H9 (cell line): Measurements from ENCODE around the gene STX5. TPM values are rescaled to one million over a fixed set of nuclear protein-coding genes. Genes with fewer than 3 reads are reported as not detected.

Source experiments
- DNase-seq: peaks from one replicate; pipeline ENCODE4 v3.0.0-alpha.2; 2017
- H2AFZ ChIP-seq: one replicate; pipeline ENCODE4 v1.6.1; 2013; ENCODE audit warnings: mild to moderate bottlenecking, low read length, control low read depth, moderate library complexity
- H2AK5ac ChIP-seq: 2 replicates; pipeline ENCODE4 v1.6.1; 2013; ENCODE audit warnings: low read length, control low read depth, mixed read lengths; ENCODE audit not compliant: insufficient read length
- H2BK120ac ChIP-seq: one replicate; pipeline ENCODE4 v1.6.1; 2013; ENCODE audit warnings: low read depth, mild to moderate bottlenecking, low read length, control low read depth, inconsistent platforms; ENCODE audit not compliant: poor library complexity, severe bottlenecking
- H2BK12ac ChIP-seq: 2 replicates; pipeline ENCODE4 v1.6.1; 2013; ENCODE audit warnings: low read length, control low read depth, mixed read lengths, low read depth; ENCODE audit not compliant: insufficient read length
- H2BK15ac ChIP-seq: 2 replicates; pipeline ENCODE4 v1.6.1; 2013; ENCODE audit warnings: low read depth, low read length, control low read depth
- H2BK20ac ChIP-seq: one replicate; pipeline ENCODE4 v1.6.1; 2013; ENCODE audit warnings: low read depth, mild to moderate bottlenecking, low read length, control low read depth, inconsistent platforms; ENCODE audit not compliant: poor library complexity, severe bottlenecking
- H2BK5ac ChIP-seq: 2 replicates; pipeline ENCODE4 v1.6.1; 2013; ENCODE audit warnings: low read length, control low read depth, mixed read lengths; ENCODE audit not compliant: insufficient read length
- H3K14ac ChIP-seq: 2 replicates; pipeline ENCODE4 v1.6.1; 2013; ENCODE audit warnings: low read length, control low read depth; ENCODE audit not compliant: insufficient read depth
- H3K18ac ChIP-seq: 2 replicates; pipeline ENCODE4 v1.6.1; 2013; ENCODE audit warnings: low read depth, mild to moderate bottlenecking, mixed read lengths, low read length, control low read depth; ENCODE audit not compliant: insufficient read length
- H3K23ac ChIP-seq: 2 replicates; pipeline ENCODE4 v1.6.1; 2013; ENCODE audit warnings: low read length, control low read depth, mixed read lengths, low read depth; ENCODE audit not compliant: insufficient read length
- H3K23me2 ChIP-seq: 2 replicates; pipeline ENCODE4 v1.6.1; 2013; ENCODE audit warnings: low read depth, mild to moderate bottlenecking, mixed read lengths, low read length, control low read depth; ENCODE audit not compliant: insufficient read length, poor library complexity, severe bottlenecking
- H3K27ac ChIP-seq: 2 replicates; pipeline ENCODE4 v1.5.1; 2013; ENCODE audit warnings: low read length, control low read depth, mixed read lengths, low read depth; ENCODE audit not compliant: insufficient read length
- H3K27me3 ChIP-seq: 2 replicates; pipeline ENCODE4 v1.6.1; 2013; ENCODE audit warnings: low read length, control low read depth, inconsistent platforms; ENCODE audit not compliant: insufficient read depth
- H3K4ac ChIP-seq: 2 replicates; pipeline ENCODE4 v1.6.1; 2013; ENCODE audit warnings: low read depth, mild to moderate bottlenecking, control low read depth, inconsistent platforms, low read length, moderate library complexity
- H3K4me1 ChIP-seq: 2 replicates; pipeline ENCODE4 v1.6.1; 2013; ENCODE audit warnings: low read length, control low read depth, inconsistent platforms; ENCODE audit not compliant: insufficient read depth
- H3K4me2 ChIP-seq: 2 replicates; pipeline ENCODE4 v1.6.1; 2013; ENCODE audit warnings: low read length, control low read depth, mixed read lengths; ENCODE audit not compliant: insufficient read length, insufficient read depth
- H3K56ac ChIP-seq: 2 replicates; pipeline ENCODE4 v1.6.1; 2013; ENCODE audit warnings: low read depth, mild to moderate bottlenecking, mixed read lengths, low read length, control low read depth; ENCODE audit not compliant: insufficient read length
- H3K79me1 ChIP-seq: 2 replicates; pipeline ENCODE4 v1.6.1; 2013; ENCODE audit warnings: low read depth, mild to moderate bottlenecking, moderate library complexity, low read length, control low read depth, inconsistent platforms; ENCODE audit not compliant: insufficient read depth, poor library complexity, severe bottlenecking
- H3K79me2 ChIP-seq: 2 replicates; pipeline ENCODE4 v1.6.1; 2013; ENCODE audit warnings: low read length, control low read depth, inconsistent platforms; ENCODE audit not compliant: insufficient read depth
- H3K9ac ChIP-seq: 2 replicates; pipeline ENCODE4 v1.6.1; 2013; ENCODE audit warnings: low read length, control low read depth, mixed read lengths; ENCODE audit not compliant: insufficient read length; ENCODE audit errors: extremely low read depth
- H3K9me3 ChIP-seq: one replicate; pipeline ENCODE4 v1.6.1; 2013; ENCODE audit warnings: low read depth, low read length, inconsistent platforms; ENCODE audit not compliant: control insufficient read depth
- H3T11ph ChIP-seq: one replicate; pipeline ENCODE4 v1.6.1; 2013; ENCODE audit warnings: mild to moderate bottlenecking, low read length, control low read depth, inconsistent platforms
- H4K20me1 ChIP-seq: one replicate; pipeline ENCODE4 v1.6.1; 2013; ENCODE audit not compliant: control insufficient read depth, insufficient read length, insufficient read depth
- H4K5ac ChIP-seq: 2 replicates; pipeline ENCODE4 v1.6.1; 2013; ENCODE audit warnings: low read depth, mild to moderate bottlenecking, mixed read lengths, low read length, control low read depth; ENCODE audit not compliant: insufficient read length
- H4K8ac ChIP-seq: replicated peaks from 2 replicates; pipeline ENCODE4 v1.6.1; 2013; ENCODE audit warnings: low read length, control low read depth, mixed read lengths, low read depth; ENCODE audit not compliant: insufficient read length
- H4K91ac ChIP-seq: 2 replicates; pipeline ENCODE4 v1.6.1; 2013; ENCODE audit warnings: low read depth, mild to moderate bottlenecking, moderate library complexity, mixed read lengths, low read length, control low read depth; ENCODE audit not compliant: insufficient read length
- H3K27ac Mint-ChIP-seq, 3 experiments: 2 replicates in 2 of 3; 3 replicates in 1 of 3; pipeline ENCODE4 v1.8.0; 2020 to 2021; ENCODE audit warnings: mixed read lengths in 3 of 3, mild to moderate bottlenecking in 1 of 3, moderate library complexity in 1 of 3
- H3K27me3 Mint-ChIP-seq: 2 replicates; pipeline ENCODE4 v1.8.0; 2021; ENCODE audit warnings: low read depth, mild to moderate bottlenecking, moderate library complexity, mixed read lengths
- H3K36me3 Mint-ChIP-seq, 3 experiments: 2 replicates in 2 of 3; 3 replicates in 1 of 3; pipeline ENCODE4 v1.8.0; 2020 to 2021; ENCODE audit warnings: low read depth in 3 of 3, mixed read lengths in 3 of 3; ENCODE audit not compliant: insufficient read depth in 1 of 3
- H3K4me1 Mint-ChIP-seq, 2 experiments: 2 replicates each; pipeline ENCODE4 v1.8.0; 2020; ENCODE audit warnings: mixed read lengths in 2 of 2
- H3K4me3 Mint-ChIP-seq, 2 experiments: 2 replicates in 1 of 2; 3 replicates in 1 of 2; pipeline ENCODE4 v1.8.0; 2020 to 2021; ENCODE audit warnings: mild to moderate bottlenecking in 2 of 2, mixed read lengths in 2 of 2, moderate library complexity in 1 of 2
- H3K9me3 Mint-ChIP-seq, 2 experiments: 2 replicates in 1 of 2; 3 replicates in 1 of 2; pipeline ENCODE4 v1.8.0; 2020; ENCODE audit warnings: mild to moderate bottlenecking in 2 of 2, mixed read lengths in 2 of 2, moderate library complexity in 1 of 2
- CTCF ChIP-seq: fragments of 200-600 bp; sonication (generic); conservative IDR thresholded peaks from 3 replicates; pipeline ENCODE4 v1.8.0; 2021; ENCODE audit warnings: antibody characterized with exemption, mild to moderate bottlenecking
- WGBS: extraction: QIAGEN DNeasy Blood & Tissue Kit; methylation state at CpG from one replicate; pipeline ENCODE4 v1.1.7; 2013; ENCODE audit warnings: missing lambda C conversion rate, low lambda C conversion rate, mixed read lengths; ENCODE audit not compliant: insufficient read length; ENCODE audit errors: extremely low coverage; 5-methylcytosine and 5-hydroxymethylcytosine counted together
- total RNA-seq: library from RNA; stranded (reverse); gene quantifications from 2 replicates; pipeline ENCODE4 v1.2.1, GENCODE V29; 2021

Gene STX5
- total RNA-seq, 1 experiment from 2014 or later, result 33.5 TPM

GRCh38 chr11:62847767-62848314, 16.0 kb upstream of the STX5 start:
- Mint-ChIP-seq H3K27ac (no peak overlapping the region), H3K4me1 (peaks cover 14 to 25% of the 10 kb centered on the region in 2 experiments), H3K4me3 (no peak overlapping the region), H3K36me3 (peaks cover 11 to 17% (median 14%) of the 10 kb centered on the region in 3 experiments), H3K27me3 (peaks cover 2% of the 10 kb centered on the region; the same call in 1 of the 2 replicates), H3K9me3 (peaks cover 4 to 15% of the 10 kb centered on the region in 2 experiments; a peak in 4 of 5 replicates)
- WGBS, result no CpG with 5 or more reads among the region's 1 CpG
- DNase-seq, result no peak
- Histone ChIP-seq H3K27ac (no peak overlapping the region), H3K27me3 (no peaks in the 10 kb centered on the region), H3K79me2 (no peaks in the 10 kb centered on the region), H3K56ac (no peak overlapping the region), H2BK12ac (no peak overlapping the region), H3K4me2 (no peak overlapping the region), H3K9ac (no peak overlapping the region), H3K23ac (no peak overlapping the region), H2BK15ac (no peak overlapping the region), H3K4me1 (no peaks in the 10 kb centered on the region; the same call in 1 of the 2 replicates), H3K9me3 (no peaks in the 10 kb centered on the region), H3K14ac (no peak overlapping the region), H2AFZ (no peak overlapping the region), H3K23me2 (no peaks in the 10 kb centered on the region), H3K79me1 (no peaks in the 10 kb centered on the region), H2BK5ac (no peak overlapping the region), H4K8ac (no peak overlapping the region), H2AK5ac (no peak overlapping the region), H4K20me1 (no peaks in the 10 kb centered on the region), H3K18ac (no peak overlapping the region), H2BK20ac (no peak overlapping the region), H2BK120ac (no peak overlapping the region), H3K4ac (no peak overlapping the region), H4K5ac (no peak overlapping the region), H3T11ph (no peak overlapping the region), H4K91ac (no peak overlapping the region)
- TF ChIP-seq CTCF, result no peak
